ENCODE results near the gene DHX29.
"Not testable (repeated sequence)": the region's sequence is repeated elsewhere in the genome, so short reads cannot be mapped to it uniquely, and the experiment has no call there.

The DHX29 gene, protein sequence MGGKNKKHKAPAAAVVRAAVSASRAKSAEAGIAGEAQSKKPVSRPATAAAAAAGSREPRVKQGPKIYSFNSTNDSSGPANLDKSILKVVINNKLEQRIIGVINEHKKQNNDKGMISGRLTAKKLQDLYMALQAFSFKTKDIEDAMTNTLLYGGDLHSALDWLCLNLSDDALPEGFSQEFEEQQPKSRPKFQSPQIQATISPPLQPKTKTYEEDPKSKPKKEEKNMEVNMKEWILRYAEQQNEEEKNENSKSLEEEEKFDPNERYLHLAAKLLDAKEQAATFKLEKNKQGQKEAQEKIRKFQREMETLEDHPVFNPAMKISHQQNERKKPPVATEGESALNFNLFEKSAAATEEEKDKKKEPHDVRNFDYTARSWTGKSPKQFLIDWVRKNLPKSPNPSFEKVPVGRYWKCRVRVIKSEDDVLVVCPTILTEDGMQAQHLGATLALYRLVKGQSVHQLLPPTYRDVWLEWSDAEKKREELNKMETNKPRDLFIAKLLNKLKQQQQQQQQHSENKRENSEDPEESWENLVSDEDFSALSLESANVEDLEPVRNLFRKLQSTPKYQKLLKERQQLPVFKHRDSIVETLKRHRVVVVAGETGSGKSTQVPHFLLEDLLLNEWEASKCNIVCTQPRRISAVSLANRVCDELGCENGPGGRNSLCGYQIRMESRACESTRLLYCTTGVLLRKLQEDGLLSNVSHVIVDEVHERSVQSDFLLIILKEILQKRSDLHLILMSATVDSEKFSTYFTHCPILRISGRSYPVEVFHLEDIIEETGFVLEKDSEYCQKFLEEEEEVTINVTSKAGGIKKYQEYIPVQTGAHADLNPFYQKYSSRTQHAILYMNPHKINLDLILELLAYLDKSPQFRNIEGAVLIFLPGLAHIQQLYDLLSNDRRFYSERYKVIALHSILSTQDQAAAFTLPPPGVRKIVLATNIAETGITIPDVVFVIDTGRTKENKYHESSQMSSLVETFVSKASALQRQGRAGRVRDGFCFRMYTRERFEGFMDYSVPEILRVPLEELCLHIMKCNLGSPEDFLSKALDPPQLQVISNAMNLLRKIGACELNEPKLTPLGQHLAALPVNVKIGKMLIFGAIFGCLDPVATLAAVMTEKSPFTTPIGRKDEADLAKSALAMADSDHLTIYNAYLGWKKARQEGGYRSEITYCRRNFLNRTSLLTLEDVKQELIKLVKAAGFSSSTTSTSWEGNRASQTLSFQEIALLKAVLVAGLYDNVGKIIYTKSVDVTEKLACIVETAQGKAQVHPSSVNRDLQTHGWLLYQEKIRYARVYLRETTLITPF (N-terminal part only)

DNA sequence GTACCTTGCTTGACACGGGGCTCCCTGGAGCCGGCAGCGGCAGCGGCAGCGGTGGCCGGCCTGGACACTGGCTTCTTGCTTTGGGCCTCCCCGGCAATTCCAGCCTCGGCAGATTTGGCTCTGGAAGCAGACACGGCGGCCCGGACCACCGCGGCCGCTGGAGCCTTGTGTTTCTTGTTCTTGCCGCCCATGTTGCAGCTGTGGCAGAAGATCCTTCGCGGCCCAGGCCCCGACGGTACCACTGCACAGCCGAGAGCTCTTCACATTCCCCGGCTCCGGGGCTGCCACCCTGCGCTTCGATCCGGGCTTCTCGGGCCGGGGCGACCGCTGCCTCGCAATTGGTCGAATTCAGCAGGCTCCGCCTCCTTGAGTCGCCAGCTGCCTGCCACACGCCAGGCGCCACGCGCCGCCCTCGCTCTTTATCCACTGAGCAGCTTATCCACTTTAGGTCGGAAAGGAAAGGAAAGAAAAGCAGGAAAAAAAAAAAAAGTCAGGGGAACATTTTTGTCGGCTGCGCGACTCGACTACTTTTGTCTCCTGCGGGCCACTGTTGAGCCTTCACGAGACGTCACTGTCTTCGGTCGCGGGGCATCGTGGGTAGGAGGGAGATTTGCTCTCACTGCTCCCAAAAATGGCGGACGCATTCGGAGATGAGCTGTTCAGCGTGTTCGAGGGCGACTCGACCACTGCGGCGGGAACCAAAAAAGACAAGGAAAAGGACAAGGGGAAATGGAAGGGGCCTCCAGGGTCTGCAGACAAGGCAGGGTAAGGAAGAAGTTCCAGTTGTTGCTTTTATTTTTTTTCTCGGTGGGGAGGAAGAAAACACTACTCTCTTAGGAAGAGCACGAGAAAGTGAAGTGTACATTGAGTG lies at the start of gene DHX29, which contains the start of gene MTREX:
DHX29 (minus strand) TSS at position 312 of the 871 bp plus-strand sequence; CDS start at position 191, 121 bp downstream.
MTREX (plus strand) TSS at position 607 of the 871 bp plus-strand sequence; CDS start at position 632, 25 bp downstream.
- DNase-seq = peak; percentile 94

GRCh38 chr5:55356896-55357295 lies 49.4 kb upstream of the DHX29 start:
- no peak for DNase-seq

DNA sequence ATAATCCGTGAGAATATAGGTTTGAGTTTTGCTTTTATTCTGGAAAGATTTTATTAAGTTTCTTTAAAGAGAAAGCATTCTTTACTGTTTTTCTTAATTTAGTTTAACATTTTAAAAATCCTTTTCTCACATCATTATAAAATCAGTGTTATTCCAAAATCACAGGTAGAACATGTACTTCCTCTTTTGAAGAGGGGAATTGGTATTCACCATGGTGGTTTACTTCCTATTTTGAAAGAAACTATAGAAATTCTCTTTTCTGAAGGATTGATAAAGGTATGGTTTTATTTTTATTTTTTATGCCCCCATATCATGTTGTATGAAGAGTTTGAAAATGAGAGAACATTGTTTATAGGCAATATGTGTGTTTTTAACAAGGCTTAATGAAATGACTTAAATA lies 43.3 kb upstream of the DHX29 start:
- DNase-seq = no peak

GRCh38 chr5:55347786-55348185 lies 40.3 kb upstream of the DHX29 start:
- DNase-seq = no peak

DNA sequence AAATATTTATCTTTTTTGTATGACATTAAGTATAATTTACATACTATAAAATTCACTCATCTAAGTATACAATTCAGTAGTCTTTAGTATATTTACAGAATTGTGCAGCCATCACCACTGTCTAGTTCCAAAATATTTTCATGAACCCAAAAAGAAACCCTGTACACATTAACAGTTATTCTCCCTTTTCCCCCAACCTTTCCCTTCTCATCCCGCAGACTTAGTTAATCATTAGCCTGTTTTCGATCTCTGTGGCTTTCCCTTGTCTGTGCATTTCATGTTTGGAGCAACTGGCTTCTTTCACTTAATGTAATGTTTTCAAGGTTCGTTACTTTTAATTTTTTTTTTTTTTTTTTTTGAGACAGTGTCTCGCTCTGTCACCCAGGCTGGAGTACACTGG lies 37.8 kb upstream of the DHX29 start:
- DNase-seq = no peak

DNA sequence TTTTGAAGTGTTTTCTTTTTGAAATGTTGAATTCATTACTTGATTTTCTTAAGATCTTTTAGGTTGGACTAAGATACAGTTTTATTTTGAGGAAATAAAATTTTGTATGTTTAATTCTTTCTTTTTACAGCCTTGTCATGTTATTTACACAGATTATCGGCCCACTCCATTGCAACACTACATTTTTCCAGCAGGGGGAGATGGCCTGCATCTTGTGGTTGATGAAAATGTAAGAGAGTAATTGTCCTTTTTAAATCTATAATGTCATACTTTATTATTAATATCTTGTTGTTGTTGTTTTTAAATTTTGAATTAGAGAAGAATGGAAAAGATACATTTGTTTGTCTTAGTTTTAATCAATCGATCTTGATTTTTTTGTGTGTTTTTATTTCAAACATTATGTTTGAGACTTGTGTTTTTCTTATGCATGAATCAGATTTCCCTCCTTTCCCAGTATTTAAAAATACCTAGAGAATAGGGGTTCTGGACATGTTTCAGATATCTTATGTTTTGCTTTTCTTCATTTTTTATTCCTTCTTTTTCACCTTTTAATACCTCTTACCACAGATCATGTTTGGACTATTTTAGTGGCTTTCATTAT lies 37.0 kb upstream of the DHX29 start:
- peak; percentile 72 for DNase-seq

DNA sequence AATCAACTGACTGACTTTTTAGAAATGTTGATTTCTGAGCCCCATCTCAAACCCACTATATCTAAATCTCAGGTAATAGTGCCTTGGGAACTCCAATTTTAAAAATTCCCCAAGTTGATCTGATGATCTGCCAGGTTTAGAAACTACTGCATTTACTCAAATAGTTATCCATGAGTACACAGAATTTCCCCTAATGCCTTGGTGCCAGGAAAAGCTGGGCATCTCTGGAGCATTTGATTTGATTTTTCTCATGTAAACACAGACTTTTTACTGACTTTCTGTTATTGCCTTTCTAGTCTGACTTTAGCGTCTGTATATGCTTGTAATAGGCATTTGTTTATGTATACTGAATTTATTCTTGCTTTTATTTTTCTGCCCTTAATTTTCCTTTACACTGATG lies 36.1 kb upstream of the DHX29 start:
- DNase-seq = no peak

DNA sequence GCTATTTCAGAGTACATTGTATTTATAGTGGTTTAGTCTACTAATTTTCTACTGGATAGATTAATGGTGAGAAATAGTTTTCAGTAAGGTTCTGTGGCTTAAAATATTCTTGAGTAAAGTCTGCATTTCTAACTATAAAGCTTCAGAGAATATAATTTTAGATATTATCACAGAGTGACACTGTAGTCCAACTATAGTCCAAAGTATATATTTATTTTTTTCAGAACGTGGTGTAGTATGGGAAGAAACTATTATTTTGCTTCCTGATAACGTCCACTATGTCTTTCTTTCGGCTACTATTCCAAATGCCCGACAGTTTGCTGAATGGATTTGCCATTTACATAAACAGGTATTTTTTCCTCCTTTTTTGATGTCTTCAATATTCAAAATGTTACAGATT lies 35.6 kb upstream of the DHX29 start:
- DNase-seq = no peak

DNA sequence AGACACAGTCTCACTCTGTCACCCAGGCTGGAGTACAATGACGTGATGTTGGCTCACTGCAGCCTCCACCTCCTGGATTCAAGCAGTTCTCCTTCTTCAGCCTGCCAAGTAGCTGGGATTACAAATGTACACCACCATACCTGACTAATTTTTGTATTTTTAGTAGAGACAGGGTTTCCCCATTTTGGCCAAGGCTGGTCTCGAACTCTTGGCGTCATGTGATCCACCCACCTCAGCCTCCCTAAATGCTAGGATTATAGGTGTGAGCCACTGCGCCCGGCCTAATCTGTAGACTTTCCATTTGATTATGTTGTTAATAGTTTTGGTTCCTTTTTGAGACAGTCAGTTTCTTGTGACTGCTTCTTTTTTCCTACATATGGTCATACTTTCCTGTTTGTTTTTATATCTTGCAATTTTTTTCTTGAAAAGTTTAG lies 31.3 kb upstream of the DHX29 start:
- peak; percentile 68 for DNase-seq

DNA sequence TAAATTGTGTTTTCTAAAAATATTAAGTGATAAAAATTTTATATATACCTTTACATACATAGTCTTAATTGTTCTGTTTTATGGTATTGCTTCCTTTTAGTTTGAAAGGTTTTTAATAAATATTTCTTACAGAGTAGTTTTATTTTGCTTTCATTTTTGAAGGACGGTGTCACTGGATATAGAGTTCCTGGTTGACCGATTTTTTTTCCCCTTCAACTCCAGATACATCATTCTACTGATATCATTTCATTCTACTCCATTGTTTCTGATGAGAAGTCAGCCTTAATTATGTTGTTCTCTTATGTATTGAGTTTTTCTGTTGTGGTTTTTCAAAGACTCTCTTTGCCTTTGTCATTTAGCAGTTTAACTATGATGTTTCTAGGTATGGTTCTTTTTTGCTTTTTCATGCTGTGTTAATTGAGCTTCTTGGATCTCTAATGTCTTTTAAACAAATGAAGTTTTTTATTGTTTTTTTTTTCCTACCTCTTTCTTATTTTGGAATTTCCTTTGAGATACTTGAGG lies 30.7 kb upstream of the DHX29 start:
- DNase-seq = no peak

DNA sequence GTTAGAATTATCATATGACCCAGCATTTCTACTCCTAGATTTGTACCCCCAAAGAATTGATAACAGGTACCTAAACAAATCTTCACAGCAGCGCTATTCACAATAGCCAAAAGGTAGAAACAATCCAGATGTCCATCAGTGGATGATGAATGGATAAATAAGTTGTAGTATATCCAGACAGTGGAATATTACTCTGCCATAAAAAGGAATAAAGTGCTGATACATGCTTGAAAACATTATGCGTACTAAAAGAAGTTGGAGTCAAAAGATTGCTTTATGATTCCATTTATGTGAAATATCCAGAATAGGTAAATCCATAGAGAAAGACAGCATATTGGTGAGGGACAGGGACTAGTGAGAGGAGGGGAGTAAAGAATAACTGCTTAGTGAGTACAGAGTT lies 26.3 kb upstream of the DHX29 start:
- DNase-seq = no peak

GRCh38 chr5:55333017-55333416 lies 25.5 kb upstream of the DHX29 start:
- no peak for DNase-seq

DNA sequence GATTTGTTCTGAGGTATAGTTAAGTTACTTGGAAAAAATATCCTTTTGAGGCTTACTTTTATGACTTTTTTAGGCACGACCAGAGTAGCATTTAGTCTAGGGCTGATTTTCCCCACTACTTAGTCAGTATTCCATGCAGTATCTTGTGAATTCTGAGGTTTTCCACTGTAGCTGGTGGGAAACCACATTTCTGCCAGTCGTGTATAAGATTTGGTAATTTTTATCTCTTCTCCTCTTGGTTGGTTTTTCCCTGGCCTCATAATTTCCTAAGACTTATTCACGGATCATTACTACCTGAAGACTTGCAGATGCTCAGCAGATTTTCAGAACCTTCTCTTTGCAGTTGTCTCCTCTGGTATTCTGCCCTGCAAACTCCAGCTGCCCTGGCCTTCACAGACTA lies 23.8 kb upstream of the DHX29 start:
- DNase-seq = no peak

GRCh38 chr5:55327281-55327680 lies 19.8 kb upstream of the DHX29 start:
- DNase-seq = no peak

DNA sequence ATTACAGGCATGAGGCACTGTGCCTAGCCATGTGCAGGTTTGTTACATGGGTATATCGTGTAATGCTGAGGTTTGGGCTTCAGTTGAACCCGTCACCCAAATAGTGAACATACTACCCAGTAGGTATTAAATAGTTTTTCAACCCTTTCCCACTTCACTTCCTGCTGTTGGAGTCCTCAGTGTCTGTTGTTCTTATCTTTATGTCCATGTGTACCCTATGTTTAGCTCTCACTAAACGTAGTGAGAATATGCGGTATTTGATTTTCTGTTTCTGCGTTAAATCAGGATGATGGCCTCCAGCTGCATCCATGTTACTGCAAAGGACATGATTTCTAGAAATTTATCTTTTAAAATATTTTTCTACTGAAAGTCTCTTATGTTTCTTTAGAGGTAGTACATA lies 18.1 kb upstream of the DHX29 start:
- no peak for DNase-seq

DNA sequence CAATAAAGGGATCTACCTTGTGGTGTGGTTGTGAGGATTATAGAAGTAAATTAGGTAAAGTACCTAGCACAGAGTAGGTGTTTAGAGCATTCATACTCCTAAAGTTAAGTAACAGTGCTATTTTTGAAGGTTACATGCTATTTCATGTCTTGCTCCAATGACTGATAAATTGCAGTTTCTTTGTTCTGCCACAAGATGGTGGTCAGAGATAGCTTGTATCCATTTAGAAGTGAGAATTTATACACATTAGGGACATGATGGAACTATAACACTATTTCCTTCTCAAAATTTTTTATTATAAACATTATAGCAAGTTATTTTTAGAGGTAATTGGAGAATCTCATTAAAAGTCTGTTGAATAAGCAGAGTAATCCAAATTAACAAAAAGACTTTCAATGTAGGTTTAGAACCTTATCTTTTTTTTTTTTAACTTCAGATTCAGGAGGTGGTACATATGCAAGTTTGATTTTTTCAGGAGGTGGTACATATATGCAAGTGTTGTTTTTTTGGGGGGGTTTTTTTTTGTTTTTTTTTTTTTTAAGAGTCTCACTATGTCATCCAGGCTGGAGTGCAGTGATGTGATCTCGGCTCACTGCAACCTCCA lies 17.4 kb upstream of the DHX29 start:
- no peak for DNase-seq

DNA sequence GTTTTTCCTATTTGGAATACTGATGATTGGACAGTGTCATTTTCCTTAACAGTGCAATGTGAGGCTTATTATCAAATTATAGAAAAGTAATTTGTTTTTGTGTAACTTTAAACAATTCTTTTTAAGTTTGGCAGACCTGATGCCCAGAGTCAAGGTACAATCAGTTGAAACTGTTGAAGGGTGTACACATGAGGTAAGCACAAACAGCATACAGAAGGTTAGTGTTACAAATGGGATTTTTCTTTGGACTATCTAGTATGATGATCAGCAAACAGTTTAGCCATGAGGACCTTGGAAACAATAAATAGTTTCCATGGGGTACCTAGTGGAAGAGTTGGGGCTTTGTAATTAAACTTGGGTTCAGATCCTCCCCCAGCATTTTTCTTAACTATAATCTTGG lies 16.5 kb upstream of the DHX29 start:
- DNase-seq = no peak

DNA sequence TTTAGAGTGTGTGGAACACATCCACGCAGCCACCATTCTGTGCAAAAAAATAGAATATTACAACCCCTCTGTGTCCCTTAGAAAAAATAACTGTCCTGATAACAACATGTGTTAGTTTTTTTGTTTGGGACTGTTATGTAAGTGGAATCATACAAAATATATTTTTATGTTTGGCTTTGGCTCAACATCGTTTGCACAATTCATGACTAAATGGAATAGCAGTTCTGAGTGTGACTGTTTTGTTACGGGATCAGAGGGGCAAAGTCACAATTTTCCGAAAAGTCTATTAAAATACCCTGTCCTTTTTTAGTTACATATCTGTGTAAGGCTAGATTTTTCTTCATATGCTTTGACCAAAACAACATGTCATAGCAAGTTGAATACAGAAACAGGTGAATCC lies 13.1 kb upstream of the DHX29 start:
- DNase-seq = no peak

DNA sequence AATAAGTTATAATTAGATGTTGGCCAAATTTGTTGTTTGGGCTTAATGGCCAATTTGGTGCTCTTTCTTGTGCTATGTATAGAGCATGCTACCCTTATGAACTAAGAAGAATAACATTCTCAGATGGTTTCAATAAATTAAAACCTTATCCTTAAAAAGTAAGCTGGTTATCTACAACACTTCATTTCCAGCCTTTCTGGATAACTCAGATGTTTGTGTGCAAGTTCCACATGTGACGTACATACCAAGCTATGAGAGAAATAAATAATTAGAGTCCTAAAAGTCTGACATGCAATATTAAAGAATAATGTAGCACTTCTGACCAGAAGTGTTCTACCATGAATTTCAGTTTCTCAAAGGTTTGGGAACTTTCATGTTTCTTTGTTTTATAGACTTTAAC lies 12.0 kb upstream of the DHX29 start:
- no peak for DNase-seq

GRCh38 chr5:55318237-55318636 lies 10.7 kb upstream of the DHX29 start:
- DNase-seq = not testable (repeated sequence)

- no peak for DNase-seq
These were observed 9.3 kb upstream of the DHX29 start for GRCh38 chr5:55316837-55317236.

Measured in activated CD8-positive, alpha-beta memory T cell treated with anti-CD3 and anti-CD28 coated beads, Interleukin-2, amount 50 U/mL, for 48 hours (primary cell).